LHCN-M2 (cell line): ENCODE measurements around the gene ACTL10. TPM values are rescaled to one million over a fixed set of nuclear protein-coding genes. Genes with fewer than 3 reads are reported as not detected.
"Not testable (repeated sequence)": the region's sequence is repeated elsewhere in the genome, so short reads cannot be mapped to it uniquely, and the experiment has no call there.

Experiments used
- DNase-seq: peaks from one replicate; pipeline ENCODE4 v3.0.0-alpha.2; 2012; ENCODE audit warnings: low read depth
- polyA plus RNA-seq: library from polyadenylated mRNA; unstranded; fragments of >200 nt; gene quantifications from one replicate; pipeline ENCODE4 v1.2.1, GENCODE V29; 2012; ENCODE audit warnings: missing spikeins
- total RNA-seq: library from RNA; depleted of rRNA; stranded (reverse); fragments of >200 nt; gene quantifications from 2 replicates; pipeline ENCODE4 v1.2.3, GENCODE V29; 2014; rRNA removed

ACTL10 gene
- 0.11 and 0.96 TPM in 2 replicates for total RNA-seq
- 0.18 TPM for polyA plus RNA-seq

- DNase-seq, result peak; percentile 87
These were observed at the start of gene ACTL10 for GRCh38 chr20:33666293-33667244. Gene ACTL10 (plus strand): TSS chr20:33666943. CDS start chr20:33667498, 555 bp downstream.

DNA sequence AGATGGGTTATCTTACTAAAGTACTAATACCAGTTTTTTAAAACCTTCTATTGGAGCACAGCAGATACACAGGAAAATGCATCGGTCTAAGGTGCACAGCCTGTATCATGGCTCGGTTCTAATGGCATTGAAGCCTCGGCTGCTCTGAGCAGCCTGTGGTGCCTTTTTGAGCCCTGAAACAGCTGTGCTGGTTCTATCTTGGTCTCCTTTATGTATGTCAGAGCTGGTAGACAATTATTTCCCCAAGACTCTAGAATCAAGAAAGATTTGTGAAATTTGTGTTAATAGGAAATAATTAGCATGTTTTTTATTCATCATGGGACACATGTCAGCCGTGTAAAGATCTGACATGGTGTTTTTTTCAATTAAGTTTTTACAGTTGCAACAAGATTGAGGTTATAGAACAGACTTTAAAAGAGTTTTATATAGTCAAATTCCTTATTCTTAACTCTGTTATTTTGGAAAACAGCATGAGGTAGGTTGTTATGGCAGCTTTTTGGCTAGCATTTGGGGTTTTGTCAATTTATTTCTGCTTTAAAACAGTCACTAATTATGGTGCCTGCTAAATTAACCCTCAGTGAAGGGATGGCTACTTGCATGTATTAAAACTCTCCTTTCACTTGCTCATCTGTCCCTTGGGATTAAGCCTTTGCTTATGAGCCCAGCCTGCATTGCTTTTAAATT lies 44.9 kb upstream of the ACTL10 start:
- peak; percentile 2 for DNase-seq

DNA sequence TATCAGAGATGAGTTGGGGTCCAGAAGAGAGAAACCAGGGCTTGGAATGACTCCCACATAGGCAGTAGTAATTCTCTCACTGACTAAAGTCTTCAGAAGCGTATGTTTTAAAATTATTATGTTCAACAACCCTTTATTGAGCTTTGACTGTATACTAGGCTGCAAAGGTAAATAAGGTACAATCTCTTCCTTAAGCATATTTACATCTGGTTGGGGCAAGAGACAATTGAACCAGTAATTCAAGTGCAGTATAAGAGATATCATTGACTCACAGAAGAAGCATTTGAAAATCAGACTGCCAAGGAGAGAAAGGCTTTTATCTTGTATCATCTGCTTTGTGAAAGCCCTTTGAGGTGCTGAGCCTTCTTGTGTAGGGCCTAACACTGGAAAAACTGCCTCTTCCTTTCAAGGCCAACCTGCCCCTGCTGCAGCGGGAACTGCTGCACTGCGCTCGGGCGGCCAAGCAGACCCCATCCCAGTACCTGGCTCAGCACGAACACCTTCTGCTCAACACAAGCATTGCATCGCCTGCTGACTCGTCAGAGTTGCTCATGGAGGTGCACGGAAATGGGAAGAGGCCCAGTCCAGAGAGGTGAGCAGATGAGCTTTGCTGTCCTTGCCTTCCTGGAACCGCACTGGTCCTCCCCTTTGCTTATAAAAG lies 43.9 kb upstream of the ACTL10 start:
- no peak for DNase-seq

GRCh38 chr20:33624399-33624798 lies 42.3 kb upstream of the ACTL10 start:
- no peak for DNase-seq

DNA sequence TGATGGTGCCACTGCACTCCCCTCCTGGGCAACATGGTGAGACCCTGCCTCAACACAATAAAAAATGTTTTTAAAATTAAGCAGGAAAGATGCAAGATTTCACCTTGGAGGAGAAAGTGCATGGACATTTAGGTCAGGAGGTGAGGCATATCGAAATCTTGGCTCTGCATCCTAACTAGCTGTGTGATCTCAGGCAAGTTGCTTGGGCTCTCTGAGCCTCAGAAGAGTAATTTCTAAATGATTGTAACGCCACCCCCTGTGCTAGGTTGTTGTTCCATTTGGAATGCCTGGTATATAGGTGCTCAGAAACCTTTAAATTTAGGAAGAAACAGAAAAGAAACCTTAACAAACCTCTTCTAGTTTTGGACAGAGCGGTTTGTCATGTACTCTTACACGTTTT lies 40.6 kb upstream of the ACTL10 start:
- no peak for DNase-seq

DNA sequence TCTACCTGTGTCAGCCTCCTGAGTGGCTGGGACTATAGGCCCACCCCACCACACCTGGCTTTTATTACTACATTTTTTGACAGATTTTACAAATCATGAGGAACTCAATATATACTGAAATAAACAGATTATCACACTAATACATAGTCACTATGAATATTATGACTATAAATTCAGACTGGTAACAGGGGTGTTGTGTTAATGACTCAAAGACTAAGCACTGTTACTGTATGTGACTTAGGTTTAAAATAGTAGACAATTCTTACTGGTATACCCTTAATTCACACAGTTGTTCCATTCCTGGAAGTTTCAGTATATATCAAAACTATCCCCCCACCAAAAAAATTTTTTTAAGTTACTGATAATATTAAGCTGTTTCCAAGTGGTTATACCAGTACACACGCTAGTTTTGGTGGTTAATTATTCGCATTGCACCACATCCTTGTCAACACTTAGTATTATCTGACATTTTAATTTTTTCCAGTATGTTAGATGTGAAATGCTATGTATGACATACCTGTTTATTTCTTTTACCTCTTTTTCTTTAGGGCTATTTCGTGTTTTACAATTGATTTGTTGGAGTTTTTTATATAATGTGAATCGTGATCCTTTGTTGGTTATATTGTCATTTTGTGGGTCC lies 39.0 kb upstream of the ACTL10 start:
- DNase-seq, result no peak

DNA sequence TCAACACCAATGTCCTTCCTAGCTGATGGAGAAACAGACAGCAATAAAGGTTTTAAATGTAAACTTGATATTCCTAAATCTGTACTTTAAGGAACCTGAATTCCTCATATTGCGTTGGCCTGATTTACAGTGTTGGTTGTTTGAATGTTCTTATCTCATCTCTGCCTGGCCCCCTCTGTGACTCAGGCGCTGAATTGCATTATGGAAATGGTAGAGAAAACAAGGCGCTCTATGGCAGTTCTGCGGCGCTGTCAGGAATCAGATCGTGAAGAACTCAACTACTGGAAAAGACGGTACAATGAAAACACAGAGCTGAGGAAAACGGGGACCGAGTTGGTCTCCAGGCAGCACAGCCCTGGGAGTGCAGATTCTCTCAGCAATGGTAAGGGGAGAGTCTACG lies 37.2 kb upstream of the ACTL10 start:
- DNase-seq, result no peak

DNA sequence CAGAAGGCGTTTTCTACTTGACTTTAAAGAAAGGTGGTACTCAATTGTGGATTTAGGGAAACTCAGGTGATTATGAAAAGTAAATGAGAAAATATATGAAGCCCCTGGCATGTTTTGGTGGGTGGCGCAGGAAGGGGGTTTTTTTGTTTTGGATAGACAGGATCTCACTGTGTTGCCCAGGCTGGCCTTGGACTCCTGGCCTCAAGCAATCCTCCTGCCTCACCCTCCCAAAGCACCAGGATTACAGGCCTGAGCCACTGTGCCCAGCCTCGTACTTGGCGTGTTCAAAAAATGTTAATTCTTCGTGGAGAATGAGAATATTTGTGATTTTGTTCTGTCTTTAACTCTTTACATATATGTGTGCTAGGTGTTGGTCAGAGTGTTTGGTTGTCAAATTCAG lies 36.8 kb upstream of the ACTL10 start:
- DNase-seq, result no peak

- peak; percentile 54 for DNase-seq
These were observed 36.2 kb upstream of the ACTL10 start for GRCh38 chr20:33630507-33630906.

- DNase-seq, result not testable (repeated sequence)
These were observed 34.8 kb upstream of the ACTL10 start for GRCh38 chr20:33631910-33632309.

GRCh38 chr20:33635341-33635740 lies 31.4 kb upstream of the ACTL10 start:
- DNase-seq, result no peak

GRCh38 chr20:33636776-33637175 lies 30.0 kb upstream of the ACTL10 start:
- no peak for DNase-seq

GRCh38 chr20:33640287-33640686 lies 26.5 kb upstream of the ACTL10 start:
- DNase-seq, result no peak

DNA sequence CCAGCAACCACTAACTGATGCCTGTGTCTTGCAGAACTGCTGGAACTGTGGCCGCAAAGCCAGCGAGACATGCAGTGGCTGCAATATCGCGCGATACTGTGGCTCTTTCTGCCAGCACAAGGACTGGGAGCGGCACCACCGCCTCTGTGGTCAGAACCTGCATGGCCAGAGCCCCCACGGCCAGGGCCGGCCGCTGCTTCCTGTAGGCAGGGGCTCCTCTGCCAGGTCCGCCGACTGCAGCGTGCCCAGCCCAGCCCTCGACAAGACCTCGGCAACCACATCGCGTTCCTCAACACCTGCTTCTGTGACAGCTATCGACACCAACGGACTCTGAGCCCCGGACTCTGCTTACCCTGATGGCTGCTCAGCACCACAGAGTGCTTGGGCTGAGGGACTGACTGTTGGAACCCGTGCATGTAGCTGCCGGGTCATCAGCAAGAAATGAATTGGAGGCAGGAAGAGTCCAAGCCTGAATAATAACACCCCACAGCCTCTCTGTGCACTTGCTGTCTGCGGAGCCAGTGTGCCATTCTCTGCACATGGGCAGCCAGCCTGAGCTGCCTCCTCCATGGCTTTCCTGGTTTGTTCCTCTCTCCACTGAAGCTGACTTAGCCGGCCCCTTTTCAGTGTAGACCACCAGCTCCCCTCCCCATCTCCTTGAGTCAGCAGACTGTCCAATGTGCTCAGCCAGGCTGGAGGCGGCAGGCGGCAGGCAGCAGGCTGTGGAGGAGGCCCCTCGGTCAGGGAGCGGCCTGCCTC lies 22.3 kb upstream of the ACTL10 start:
- DNase-seq, result no peak

- DNase-seq, result no peak
These were observed 21.7 kb upstream of the ACTL10 start for GRCh38 chr20:33645072-33645358.

DNA sequence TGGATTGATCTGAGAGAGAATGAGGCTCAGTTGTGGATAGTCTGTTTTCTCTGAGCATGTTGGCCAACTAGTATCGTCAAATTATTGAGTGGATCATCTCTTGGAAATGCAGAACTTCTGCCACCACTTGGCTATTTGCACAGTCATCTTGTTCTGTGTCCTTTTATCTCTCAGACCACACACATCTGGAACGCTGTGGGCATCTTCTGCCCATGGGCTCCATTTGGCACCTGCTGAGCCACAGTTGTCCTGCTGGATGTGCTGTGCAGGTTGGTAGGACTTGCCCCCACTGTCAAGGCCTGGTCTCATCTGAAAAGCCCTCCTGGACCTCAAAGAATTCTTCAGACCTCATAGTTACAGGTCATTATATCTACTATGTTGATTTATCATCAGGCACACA lies 21.3 kb upstream of the ACTL10 start:
- no peak for DNase-seq

- no peak for DNase-seq
These were observed 20.6 kb upstream of the ACTL10 start for GRCh38 chr20:33646191-33646590.

- DNase-seq, result not testable (repeated sequence)
These were observed 19.7 kb upstream of the ACTL10 start for GRCh38 chr20:33646959-33647602.

DNA sequence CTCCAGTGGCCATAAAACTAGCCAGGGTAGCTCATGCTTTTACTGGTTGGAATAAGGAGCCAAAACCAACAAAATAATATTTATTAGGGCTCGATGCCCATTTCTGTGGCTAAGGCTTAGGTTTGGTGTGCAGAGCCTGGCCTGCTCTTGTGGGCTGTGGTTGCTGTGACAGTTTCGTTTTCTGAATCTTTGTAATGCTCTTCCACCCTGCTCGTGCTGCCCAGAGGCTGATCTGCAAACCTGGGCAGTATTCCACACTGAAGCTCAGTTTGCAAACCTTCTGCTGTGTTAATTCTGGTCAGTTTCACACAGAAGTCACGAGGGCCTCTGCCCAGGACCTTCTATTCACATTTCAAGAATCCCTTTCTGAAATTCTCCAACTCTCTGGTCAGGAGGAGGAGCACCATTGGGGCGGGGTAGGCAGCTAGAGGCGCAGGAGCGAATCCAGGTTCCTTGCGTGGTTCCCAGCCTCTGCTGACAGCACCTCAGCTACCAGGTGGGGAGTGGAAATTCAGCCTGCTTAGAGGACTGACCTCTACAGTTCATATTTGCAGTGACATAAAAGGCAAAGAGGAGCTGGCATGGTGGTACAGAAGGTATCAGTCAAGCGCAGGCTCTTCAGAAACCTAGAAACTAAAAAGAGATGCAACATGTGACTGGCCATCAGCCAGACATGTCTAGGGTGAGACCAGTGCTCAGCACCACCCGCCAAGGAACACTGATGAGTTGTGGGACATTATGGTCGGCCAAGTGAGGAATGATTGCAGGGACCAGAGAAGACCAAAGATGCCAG lies 18.9 kb upstream of the ACTL10 start:
- DNase-seq, result peak; percentile 81
